ENCODE results near the gene CBX2.

CBX2 gene

DNA sequence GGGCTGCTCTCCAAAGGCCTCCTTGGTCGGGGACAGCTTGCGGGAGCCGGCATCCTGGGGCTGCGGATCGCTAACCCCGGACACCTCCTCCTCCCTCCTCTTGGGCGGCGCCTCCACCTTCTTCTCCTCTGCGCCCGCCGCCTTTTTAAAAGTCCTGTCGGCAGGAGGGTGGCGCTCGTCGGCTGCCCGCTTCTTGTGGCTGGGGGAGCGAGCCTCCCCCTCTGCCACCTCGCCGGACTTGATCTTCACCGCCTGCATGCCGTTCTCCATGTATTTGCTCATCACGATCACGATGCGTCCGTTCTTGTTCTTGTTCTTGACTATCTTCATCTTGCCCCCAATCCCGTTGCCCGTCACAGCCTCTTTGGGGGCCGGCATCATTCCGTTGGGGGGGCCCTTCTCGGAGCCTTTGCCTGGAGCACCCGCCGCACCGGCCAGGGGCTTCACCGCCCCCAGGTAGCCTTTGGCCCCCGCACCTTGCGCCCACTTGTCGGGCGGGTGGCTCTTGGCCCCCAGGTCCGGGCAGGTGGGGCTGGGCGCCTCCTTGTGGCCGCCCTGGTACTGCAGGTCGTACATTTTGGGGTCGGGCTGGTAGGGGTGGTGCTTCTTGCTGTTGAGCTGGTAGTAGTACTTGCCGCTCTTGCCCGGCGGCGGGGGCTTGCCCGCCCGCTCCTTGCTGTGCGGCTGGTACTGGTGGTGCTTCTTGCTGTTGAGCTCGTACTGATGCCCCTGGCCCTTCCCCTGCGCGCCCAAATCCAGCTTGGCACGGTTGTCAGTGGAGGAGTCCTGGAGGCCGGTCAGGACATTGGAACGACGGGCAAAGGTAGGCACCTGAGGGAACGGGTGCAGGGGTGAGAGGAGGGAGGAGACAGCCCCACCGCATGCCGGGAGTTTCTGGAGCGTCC, 56.9 kb downstream of the CBX2 start:
- H3K9ac ChIP-seq (ENCODE audit: low read length in 2 of 2) = no peak overlapping the region
- H3K36me3 ChIP-seq (ENCODE audit: control insufficient read depth in 2 of 2, insufficient read depth in 2 of 2, low read length in 2 of 2) = peaks cover 0 to 3% of the 10 kb centered on the region in 2 donors
- H3K4me3 ChIP-seq (ENCODE audit: low read length in 2 of 2) = no peak overlapping the region
- peaks cover 48% of the 10 kb centered on the region for H3K4me1 ChIP-seq (ENCODE audit: control insufficient read depth, insufficient read depth, low read length)
- H3K27ac ChIP-seq (ENCODE audit: low read length) = no peak overlapping the region
- peaks cover 0 to 3% of the 10 kb centered on the region in 2 donors for H3K27me3 ChIP-seq (ENCODE audit: control insufficient read depth in 1 of 2, insufficient read depth in 2 of 2, low read length in 2 of 2)
- no peaks in the 10 kb centered on the region for H3K9me3 ChIP-seq (ENCODE audit: control insufficient read depth in 2 of 2, low read length in 2 of 2)

DNA sequence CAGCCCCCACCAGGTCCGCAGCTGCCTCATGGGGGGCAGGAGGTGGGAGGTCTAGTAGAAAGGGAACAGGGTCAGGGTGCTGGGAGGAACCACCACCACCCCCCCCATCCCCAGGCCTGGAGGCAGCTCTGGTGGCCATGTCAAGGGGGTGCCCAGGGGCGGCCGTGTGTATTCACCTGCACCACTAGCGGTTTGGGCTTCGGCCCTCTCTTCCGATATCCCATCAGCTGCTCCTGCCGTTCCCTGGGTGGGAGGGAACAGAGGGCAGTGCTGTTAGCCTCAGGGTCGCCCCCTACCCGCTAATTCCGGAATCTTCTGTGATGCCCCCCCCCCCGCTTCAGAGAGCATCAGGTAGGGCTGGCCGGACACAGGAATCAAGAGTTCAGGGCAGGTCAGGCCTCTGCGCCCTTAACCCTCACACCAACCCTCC, 57.5 kb downstream of the CBX2 start:
- Histone ChIP-seq H3K27ac (ENCODE audit: low read length) (no peak overlapping the region), H3K9me3 (ENCODE audit: control insufficient read depth in 2 of 2, low read length in 2 of 2) (no peaks in the 10 kb centered on the region), H3K27me3 (ENCODE audit: control insufficient read depth in 1 of 2, insufficient read depth in 2 of 2, low read length in 2 of 2) (peaks cover 5 to 9% of the 10 kb centered on the region in 2 donors), H3K36me3 (ENCODE audit: control insufficient read depth in 2 of 2, insufficient read depth in 2 of 2, low read length in 2 of 2) (peaks cover 0 to 3% of the 10 kb centered on the region in 2 donors), H3K9ac (ENCODE audit: low read length in 2 of 2) (no peak overlapping the region), H3K4me3 (ENCODE audit: low read length in 2 of 2) (no peak overlapping the region), H3K4me1 (ENCODE audit: control insufficient read depth, insufficient read depth, low read length) (peaks cover 55% of the 10 kb centered on the region)

DNA sequence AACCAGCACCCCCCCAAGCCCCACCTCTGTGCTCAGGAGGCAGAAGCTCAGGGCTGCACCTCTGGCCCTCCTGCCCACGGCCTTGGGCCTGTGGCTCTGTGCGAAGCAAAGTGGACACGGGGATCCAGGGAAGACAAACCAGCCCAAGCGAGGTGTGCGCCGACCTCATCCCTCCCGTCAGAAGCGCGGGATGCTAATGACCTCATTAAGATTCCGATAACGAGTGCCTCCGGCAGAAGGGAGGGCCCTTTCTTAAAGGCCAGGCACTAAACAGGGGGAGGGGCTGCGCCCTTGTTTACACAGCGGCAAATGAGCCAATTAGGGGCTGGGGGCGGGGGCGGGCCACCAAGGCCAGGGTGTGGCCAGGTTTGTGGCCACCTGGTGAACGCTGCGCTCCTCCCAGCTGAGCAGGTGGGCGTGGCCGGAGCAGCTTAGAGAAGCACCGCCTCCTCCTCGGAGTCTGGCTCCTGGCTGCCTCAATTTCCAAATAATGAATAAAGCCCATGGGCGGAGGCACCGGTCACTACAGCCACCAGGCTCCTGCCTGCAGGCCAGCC, 58.1 kb downstream of the CBX2 start:
- H3K9ac ChIP-seq (ENCODE audit: low read length in 2 of 2) = no peak overlapping the region
- peak overlapping the region in 1 of 2 donors; percentile 88 for H3K4me3 ChIP-seq (ENCODE audit: low read length in 2 of 2)
- peaks cover 8 to 15% of the 10 kb centered on the region in 2 donors for H3K27me3 ChIP-seq (ENCODE audit: control insufficient read depth in 1 of 2, insufficient read depth in 2 of 2, low read length in 2 of 2)
- H3K4me1 ChIP-seq (ENCODE audit: control insufficient read depth, insufficient read depth, low read length) = peaks cover 56% of the 10 kb centered on the region
- no peaks in the 10 kb centered on the region for H3K9me3 ChIP-seq (ENCODE audit: control insufficient read depth in 2 of 2, low read length in 2 of 2)
- H3K27ac ChIP-seq (ENCODE audit: low read length) = no peak overlapping the region
- peaks cover 0 to 3% of the 10 kb centered on the region in 2 donors for H3K36me3 ChIP-seq (ENCODE audit: control insufficient read depth in 2 of 2, insufficient read depth in 2 of 2, low read length in 2 of 2)

- H3K27ac ChIP-seq (ENCODE audit: low read length) = no peak overlapping the region
- peaks cover 0 to 3% of the 10 kb centered on the region in 2 donors for H3K36me3 ChIP-seq (ENCODE audit: control insufficient read depth in 2 of 2, insufficient read depth in 2 of 2, low read length in 2 of 2)
- peaks cover 13 to 20% of the 10 kb centered on the region in 2 donors for H3K27me3 ChIP-seq (ENCODE audit: control insufficient read depth in 1 of 2, insufficient read depth in 2 of 2, low read length in 2 of 2)
- no peak overlapping the region for H3K9ac ChIP-seq (ENCODE audit: low read length in 2 of 2)
- no peaks in the 10 kb centered on the region for H3K9me3 ChIP-seq (ENCODE audit: control insufficient read depth in 2 of 2, low read length in 2 of 2)
- peak overlapping the region; percentile 88 to 97 for H3K4me3 ChIP-seq (ENCODE audit: low read length in 2 of 2)
- peaks cover 56% of the 10 kb centered on the region for H3K4me1 ChIP-seq (ENCODE audit: control insufficient read depth, insufficient read depth, low read length)
Observed at GRCh38 chr17:79836510-79836971, 58.6 kb downstream of the CBX2 start.

- Histone ChIP-seq H3K9ac (ENCODE audit: low read length in 2 of 2) (peak overlapping the region in 1 of 2 donors; percentile 47), H3K4me1 (ENCODE audit: control insufficient read depth, insufficient read depth, low read length) (peaks cover 49% of the 10 kb centered on the region)
Observed at GRCh38 chr17:79836972-79837887, 59.3 kb downstream of the CBX2 start.

More at GRCh38 chr17:79836972-79837887, 59.3 kb downstream of the CBX2 start:
- peaks cover 0 to 3% of the 10 kb centered on the region in 2 donors for H3K36me3 ChIP-seq (ENCODE audit: control insufficient read depth in 2 of 2, insufficient read depth in 2 of 2, low read length in 2 of 2)
- H3K4me3 ChIP-seq (ENCODE audit: low read length in 2 of 2) = peak overlapping the region; percentile 88 to 97
- H3K9me3 ChIP-seq (ENCODE audit: control insufficient read depth in 2 of 2, low read length in 2 of 2) = no peaks in the 10 kb centered on the region
- H3K27me3 ChIP-seq (ENCODE audit: control insufficient read depth in 1 of 2, insufficient read depth in 2 of 2, low read length in 2 of 2) = peaks cover 20 to 27% of the 10 kb centered on the region in 2 donors
- H3K27ac ChIP-seq (ENCODE audit: low read length) = peak overlapping the region; percentile 85

Measured in stomach smooth muscle (tissue), 2 donors.